Activated T-helper 1 cell treated with anti-CD3 and anti-CD28 coated beads, Interleukin-2, amount 50 U/mL, for 16 hours (primary cell): ENCODE measurements around the gene SDF4.
A peak's percentile ranks its signal among the peaks of the same experiment; 100 is the strongest.
"Not testable (repeated sequence)": the region's sequence is repeated elsewhere in the genome, so short reads cannot be mapped to it uniquely, and the experiment has no call there.

Source experiments
- DNase-seq, 2 donors: peaks; one replicate each; pipeline ENCODE4 v3.0.0-alpha.2; 2020; ENCODE audit warnings: low read depth in 1 of 2, low spot score in 1 of 2

SDF4 gene

GRCh38 chr1:1259951-1260600, 28.3 kb upstream of the SDF4 start:
- no peak for DNase-seq

- no peak for DNase-seq
Observed at GRCh38 chr1:1259540-1259939, 27.7 kb upstream of the SDF4 start.

GRCh38 chr1:1259119-1259488, 27.3 kb upstream of the SDF4 start:
- DNase-seq = no peak

DNA sequence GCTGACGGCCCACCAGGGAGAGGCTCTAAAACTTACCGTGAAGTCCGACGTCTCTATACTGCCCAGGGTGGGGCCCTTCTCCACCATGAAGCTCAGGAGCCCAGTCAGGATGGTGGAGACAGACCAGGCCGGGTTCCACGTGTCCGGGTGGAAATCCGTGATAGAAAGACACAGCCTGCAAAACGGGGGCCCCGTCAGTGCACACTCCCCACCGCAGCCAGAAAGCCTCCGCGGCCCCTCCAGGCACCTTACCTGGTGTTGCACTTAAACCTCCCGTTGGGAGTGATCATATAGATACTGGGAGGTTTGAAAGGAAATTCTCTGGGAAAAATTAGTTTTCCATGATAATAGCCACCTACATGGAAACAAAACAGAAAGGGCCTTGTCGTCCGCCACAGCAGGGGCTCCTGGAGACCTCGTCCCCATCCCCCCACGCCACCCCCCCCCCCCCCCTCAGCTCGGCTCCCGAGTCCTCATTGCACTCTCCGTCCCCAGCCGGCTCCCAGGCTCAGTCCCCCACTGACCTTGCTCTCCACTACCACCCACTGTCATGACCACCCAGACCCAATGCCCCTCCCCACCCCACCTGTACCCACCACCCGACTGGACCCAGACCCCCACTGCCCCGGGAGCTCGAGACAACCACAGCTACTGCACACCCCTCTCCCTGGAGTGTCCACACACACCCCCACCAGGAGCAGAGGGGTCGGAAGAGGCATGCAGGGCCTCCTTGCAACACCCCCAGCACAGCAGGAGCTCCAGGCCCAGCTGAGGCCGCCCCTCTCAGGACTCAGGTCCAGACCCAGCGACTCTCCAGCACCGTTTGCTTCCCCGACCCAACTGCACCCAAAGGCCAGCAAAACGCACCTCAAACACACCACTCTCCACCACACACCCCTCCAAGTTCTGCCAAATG, 25.4 kb upstream of the SDF4 start:
- DNase-seq = no peak

- DNase-seq = no peak
Observed at GRCh38 chr1:1255611-1256010, 23.8 kb upstream of the SDF4 start.

DNA sequence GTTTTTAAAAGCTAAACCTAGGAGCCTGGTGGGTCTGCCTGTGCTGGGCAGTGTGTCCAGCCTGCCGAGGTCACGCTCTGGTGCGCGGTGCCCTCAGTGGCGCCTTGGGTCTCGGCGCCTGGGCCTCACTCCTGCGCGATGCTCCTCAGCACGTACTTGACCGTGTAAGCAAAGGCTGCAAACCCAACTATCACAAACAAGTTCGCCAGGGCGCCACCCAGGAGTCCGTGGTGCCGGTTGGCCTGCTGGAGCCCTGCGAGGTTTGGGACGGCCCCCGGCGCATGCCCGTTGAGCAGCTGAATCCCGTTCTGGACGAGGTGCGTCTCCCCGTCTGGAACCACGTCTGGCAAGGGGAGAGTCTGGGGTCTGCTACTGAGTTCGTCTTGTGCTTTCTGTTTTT, 23.3 kb upstream of the SDF4 start:
- no peak for DNase-seq

GRCh38 chr1:1254667-1254998, 22.8 kb upstream of the SDF4 start:
- no peak for DNase-seq

DNA sequence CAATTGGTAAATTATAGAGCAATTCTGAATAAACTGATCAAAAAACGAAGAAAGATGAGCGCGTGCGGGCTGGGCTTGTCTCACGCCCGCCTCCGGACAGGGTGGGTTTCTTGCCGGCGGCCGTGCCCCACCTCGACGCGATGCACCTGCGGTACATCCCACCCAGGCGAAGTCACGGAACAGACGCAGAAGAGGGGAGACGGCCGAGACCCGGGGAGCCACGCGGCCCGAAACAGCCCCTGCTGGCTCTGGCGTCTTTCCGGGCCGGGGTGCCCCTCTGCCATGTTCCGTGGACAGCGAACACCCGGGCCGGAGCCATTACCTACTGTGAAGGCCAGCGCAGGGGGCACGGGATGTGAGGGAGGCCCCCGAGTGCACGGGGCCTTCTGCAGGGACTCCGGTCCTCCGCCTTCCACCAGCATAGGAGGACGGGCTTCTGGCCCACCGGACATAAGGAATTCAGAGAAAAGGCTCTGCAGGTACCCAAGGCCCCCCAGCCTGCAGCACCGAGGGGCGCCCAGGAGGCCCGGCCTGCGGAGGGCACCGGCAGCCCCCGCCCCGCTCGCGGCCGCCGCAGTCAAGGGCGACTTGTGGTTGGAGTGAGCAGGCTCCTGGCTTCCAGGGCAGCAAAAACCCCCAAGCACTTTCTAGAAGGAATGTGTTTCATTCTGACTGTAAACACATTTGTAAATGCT, 22.3 kb upstream of the SDF4 start:
- DNase-seq = no peak

GRCh38 chr1:1253314-1253713, 21.5 kb upstream of the SDF4 start:
- no peak for DNase-seq

DNA sequence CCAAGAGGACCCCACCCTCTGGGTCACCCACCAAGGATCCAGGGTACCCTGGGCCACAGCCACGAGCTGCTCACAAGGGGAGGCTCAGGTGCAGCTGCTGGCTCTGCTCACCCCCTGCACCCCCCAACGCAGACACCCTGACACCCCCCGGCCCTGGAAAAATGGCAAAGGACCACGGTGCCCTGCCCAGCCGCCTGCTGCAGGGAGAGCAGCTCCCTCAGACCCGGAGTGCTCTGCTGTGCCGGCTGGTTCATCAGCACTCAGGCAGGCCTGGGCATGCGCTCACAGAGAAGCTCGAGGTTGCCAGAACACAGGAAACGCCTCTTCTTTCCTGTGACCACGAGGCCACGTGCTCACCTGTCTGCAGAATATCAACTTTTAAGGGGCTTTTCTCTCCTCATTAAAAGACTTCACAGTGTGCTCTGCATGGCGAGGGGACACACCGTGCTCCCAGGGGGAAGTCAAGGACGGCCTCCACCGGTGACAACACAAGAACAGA, 19.0 kb upstream of the SDF4 start:
- DNase-seq = peak; percentile 31 to 61

- not testable (repeated sequence) for DNase-seq
Observed at GRCh38 chr1:1248009-1248913, 16.5 kb upstream of the SDF4 start.

GRCh38 chr1:1247341-1247913, 15.6 kb upstream of the SDF4 start:
- no peak for DNase-seq

DNA sequence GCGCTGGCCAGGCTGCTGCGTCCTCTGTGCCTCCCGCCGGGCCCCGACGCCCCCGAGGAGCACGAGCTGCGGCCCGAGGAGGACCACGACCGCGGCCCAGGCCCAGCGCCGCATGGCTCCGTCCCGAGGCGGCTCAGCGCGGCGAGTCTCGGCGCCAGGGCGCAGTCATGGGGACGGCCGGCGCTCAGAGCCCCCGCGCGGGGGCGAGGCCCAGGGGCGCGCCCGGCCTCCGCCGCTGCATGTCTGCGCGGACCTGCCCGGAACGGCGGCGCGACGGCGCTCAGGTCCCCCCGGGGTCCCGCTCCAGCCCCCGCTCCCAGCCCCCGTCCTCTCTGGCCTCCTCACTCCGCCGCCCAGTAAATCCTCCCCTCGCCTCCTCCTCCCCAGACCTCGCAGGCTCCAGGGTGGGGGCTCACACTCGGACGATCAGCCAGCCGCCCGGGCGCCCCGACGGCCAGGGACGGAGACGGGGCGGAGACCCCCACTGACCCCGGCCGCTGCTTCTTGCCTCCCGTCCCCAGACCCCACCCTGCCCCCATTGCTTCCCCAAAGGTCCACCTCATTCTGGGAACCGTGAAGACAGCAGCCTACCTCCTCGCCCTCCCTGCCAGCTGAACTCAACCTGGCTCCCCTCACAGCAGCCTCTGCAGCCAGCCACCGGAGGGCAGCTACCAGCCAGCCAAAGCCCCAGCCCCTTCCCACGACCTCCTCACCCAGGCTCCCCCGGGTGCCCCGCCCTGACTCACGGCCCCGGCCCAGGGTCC, 15.0 kb upstream of the SDF4 start, which contains the start of gene C1QTNF12:
Gene C1QTNF12 (minus strand): TSS at position 146 of the 764 bp plus-strand sequence. CDS start 32 bp downstream, at position 114.
- no peak for DNase-seq

DNA sequence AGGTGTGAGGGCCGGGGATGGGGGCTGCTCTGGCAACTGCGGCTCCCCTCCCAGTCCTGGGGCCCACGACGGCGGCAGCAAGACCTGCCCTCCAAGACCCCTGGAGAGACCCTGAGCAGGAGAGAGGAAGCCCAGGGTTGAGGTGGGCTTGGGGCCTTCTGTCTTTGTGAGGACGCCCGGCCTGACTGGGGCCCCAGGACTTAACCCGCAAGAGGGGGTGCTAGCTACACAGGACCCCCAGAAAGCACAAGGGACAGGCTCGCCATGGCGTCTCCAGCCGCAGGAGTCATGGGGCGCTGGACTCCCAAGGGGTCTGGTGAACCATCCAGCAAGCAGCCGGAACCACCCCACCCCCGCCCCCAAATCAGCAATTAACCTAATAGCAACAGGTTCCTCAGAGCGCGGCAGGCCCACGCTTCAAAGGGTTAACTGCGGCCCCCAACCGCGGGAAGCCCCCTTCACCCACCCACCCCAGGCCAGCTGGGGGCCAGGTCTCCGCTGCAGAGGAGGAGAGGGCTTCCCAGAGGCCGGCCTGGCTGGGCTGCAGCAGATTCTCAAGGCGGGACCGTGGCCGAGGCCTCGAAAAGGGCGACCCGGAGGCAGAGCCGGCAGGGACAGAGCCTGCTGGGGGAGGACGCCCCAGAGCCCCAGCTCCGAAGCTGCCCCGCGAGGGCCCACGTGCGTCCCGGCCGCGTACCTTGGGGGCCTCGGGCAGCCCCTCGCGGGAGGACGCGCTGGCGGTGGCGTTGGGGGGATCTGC, 14.2 kb upstream of the SDF4 start:
- no peak for DNase-seq

DNA sequence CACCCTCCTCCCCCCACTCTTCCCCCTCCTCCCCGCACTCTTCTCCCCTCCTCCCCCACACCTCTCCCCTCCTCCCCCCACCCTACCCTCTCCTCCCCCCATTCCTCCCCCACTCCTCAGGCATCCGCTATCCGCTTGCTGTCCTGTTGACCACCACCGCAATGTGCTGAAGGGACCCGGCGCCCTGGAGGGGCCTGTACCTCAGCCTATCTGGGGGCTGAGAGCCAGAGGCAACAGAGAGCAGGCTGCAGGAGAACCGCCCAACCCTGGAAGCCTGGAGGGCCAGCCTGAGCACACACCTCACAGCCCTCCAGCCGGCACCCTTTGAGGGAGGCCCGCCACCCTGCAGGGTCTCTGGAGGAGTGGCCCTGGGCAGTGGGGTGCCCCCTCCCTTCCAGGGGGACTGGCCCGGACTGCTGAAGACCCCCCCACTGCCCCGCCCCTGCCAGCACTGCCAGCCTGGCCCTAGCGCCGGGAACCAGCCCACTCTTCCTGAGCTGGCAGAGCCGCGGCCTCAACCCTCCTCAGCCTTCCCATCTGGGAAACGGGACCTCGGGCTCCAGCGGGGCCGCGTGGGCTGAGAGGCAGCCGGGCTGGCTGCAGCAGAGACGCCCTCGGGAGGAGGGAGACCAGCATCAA, 13.5 kb upstream of the SDF4 start:
- DNase-seq = no peak

DNA sequence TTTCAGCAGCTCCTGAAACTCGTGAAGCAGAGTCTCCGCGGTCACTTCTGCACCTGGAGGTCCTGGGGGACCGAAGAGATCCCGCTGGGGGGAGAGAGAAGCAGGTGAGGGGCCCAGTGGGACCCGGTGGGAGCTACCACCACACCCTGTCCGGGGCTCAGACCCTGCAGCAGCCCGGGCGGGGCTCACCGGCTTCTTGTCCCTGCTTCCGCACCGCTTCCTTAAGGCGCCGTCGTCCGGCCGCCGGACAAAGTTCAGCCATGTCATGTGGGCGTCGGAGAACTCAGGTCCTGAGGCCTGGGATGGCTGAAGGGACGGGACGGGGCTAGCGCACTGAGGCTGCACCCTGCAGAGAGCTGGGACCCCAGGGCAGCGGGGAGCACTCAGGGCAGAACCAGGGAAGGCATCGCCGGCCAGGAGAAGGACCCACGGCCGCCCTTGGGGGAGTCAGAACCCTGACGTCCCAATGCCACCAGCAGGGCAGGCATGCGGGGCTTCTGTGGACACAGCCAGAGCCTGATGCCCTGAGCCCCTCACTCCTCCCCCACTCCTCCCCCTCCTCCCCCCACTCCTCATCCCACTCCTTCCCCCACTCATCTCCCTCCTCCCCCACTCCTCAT, 12.5 kb upstream of the SDF4 start:
- no peak for DNase-seq

GRCh38 chr1:1243807-1244191, 12.0 kb upstream of the SDF4 start:
- DNase-seq = no peak

DNA sequence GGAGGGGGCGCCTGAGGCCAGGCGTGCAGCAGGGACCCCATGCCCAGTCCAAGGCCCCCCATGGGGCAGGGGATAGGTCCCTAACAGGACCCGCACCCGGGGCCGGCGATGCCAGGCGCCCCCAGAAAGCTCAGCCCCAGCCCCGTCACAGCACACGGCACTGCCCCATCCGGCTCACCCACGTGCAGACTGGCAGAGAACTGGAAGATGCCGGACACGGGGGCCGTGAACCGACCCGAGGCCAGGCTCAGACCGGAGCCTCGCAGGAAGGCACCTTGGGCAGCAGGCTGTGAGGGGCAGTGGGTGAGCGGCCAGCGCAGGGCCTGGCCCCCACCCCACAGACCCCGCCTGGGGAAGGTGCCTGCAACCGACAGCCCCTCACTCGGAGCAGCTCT, 11.5 kb upstream of the SDF4 start:
- no peak for DNase-seq
